ENCODE results near the gene CD2AP.

DNA sequence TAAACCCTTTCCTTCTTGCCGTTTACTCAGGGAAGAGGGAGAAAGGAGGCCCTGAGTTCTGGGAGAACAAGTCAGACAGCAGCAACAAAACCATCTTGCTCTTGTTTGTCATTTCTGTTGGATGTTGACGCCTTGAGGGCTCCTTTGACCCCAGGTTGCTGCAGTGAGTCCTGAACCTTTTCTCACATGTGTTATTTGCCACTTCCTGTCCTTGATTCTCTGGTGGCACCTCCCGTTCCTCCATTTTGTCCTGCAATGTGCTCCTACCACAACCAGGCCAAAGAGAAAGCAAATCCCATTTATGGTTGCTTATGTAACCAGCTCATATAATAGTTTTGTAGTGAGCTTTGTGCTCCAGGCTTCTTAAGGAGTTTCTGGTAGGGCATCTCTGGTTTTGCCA lies 154.2 kb downstream of the CD2AP start:
- TF ChIP-seq EZH2phosphoT487 (IDR thresholded peaks at IDR 0.05; ENCODE audit: low read length) (no peak), EZH2 (optimal IDR thresholded peaks at IDR 0.05; ENCODE audit: low read depth, low read length) (no peak)
- TF ChIP-seq, protein P1, sequence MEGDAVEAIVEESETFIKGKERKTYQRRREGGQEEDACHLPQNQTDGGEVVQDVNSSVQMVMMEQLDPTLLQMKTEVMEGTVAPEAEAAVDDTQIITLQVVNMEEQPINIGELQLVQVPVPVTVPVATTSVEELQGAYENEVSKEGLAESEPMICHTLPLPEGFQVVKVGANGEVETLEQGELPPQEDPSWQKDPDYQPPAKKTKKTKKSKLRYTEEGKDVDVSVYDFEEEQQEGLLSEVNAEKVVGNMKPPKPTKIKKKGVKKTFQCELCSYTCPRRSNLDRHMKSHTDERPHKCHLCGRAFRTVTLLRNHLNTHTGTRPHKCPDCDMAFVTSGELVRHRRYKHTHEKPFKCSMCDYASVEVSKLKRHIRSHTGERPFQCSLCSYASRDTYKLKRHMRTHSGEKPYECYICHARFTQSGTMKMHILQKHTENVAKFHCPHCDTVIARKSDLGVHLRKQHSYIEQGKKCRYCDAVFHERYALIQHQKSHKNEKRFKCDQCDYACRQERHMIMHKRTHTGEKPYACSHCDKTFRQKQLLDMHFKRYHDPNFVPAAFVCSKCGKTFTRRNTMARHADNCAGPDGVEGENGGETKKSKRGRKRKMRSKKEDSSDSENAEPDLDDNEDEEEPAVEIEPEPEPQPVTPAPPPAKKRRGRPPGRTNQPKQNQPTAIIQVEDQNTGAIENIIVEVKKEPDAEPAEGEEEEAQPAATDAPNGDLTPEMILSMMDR (IDR thresholded peaks at IDR 0.05; ENCODE audit: low read length) = no peak
